K562 (cell line): ENCODE measurements around the gene C17orf113. TPM values are rescaled to one million over a fixed set of nuclear protein-coding genes. Genes with fewer than 3 reads are reported as not detected.

Experiments used
- C11orf30 ChIP-seq: fragments of 450-650 bp; IDR thresholded peaks from 2 replicates; pipeline ENCODE4 v1.6.1; 2016; ENCODE audit warnings: low read depth, mild to moderate bottlenecking
- CTBP1 ChIP-seq: fragments of 450-650 bp; IDR thresholded peaks from 2 replicates; pipeline ENCODE4 v1.6.1; 2016; ENCODE audit warnings: borderline replicate concordance
- KAT7 ChIP-seq: sonication (generic); formaldehyde crosslinking; IDR thresholded peaks from 2 replicates; pipeline ENCODE4 v1.8.0; 2022; ENCODE audit warnings: missing genetic modification reagents, mild to moderate bottlenecking, borderline replicate concordance
- SMAD3 ChIP-seq: fragments of 450-650 bp; formaldehyde crosslinking; conservative IDR thresholded peaks from 2 replicates; pipeline ENCODE4 v1.4.0; 2020; ENCODE audit warnings: mild to moderate bottlenecking
- TEAD4 ChIP-seq, 2 experiments: sonication (generic) in 1 of 2; formaldehyde crosslinking in 1 of 2; IDR thresholded peaks; 2 replicates each; pipeline versions ENCODE4 v1.6.1 to v1.8.0; 2012 to 2022; ENCODE audit warnings: borderline replicate concordance in 1 of 2, inconsistent platforms in 1 of 2, low read length in 1 of 2, mild to moderate bottlenecking in 1 of 2, missing genetic modification reagents in 1 of 2
- TRIM24 ChIP-seq, 2 experiments: fragments of 450-650 bp; IDR thresholded peaks; 2 replicates each; pipeline ENCODE4 v1.6.1; 2016
- ZNF778 ChIP-seq: fragments of 450-650 bp; formaldehyde crosslinking; IDR thresholded peaks from 2 replicates; pipeline ENCODE4 v1.4.0; 2020; ENCODE audit warnings: mild to moderate bottlenecking, moderate library complexity
- polyA plus RNA-seq, 8 experiments: library from polyadenylated mRNA; depleted of rRNA in 4 of 8; stranded (reverse) in 5 of 8; unstranded in 3 of 8; fragments of >200 nt; fragmentation: Nextera tagmentation in 2 of 8; fragmentation: Illumina TruSeq in 1 of 8; extraction: Ambion mirVana in 2 of 8; extraction: Trizol in 1 of 8; gene quantifications; 2 replicates each; pipeline versions ENCODE4 v1.2.1 to v1.2.3, GENCODE V29; 2011 to 2014; ENCODE audit warnings: inconsistent platforms in 1 of 8, missing spikeins in 1 of 8
- total RNA-seq, 7 experiments: library from RNA; depleted of rRNA in 6 of 7; stranded (reverse); fragments of >200 nt in 6 of 7; fragmentation: Illumina TruSeq in 2 of 7; extraction: Trizol in 2 of 7; gene quantifications; 2 replicates each; pipeline versions ENCODE4 v1.2.1 to v1.2.3, GENCODE V29; 2011 to 2021; ENCODE audit warnings: low replicate concordance in 1 of 7
- TF ChIP-seq, protein P1 (sequence below): fragments of 200-800 bp; sonication (Bioruptor generic); IDR thresholded peaks from 2 replicates; pipeline ENCODE4 v1.6.1; 2016; ENCODE audit warnings: missing genetic modification characterization, missing compliant biosample characterization
- TF ChIP-seq, protein P2 (sequence below): fragments of 250-450 bp; sonication (Bioruptor Pico); IDR thresholded peaks from 2 replicates; pipeline ENCODE4 v1.9.0; 2021; ENCODE audit warnings: mild to moderate bottlenecking
- TF ChIP-seq, protein P3 (sequence below): fragments of 250-450 bp; sonication (Bioruptor Pico); IDR thresholded peaks from 2 replicates; pipeline ENCODE4 v1.5.0; 2022; ENCODE audit warnings: mild to moderate bottlenecking
- TF ChIP-seq, protein P4 (sequence below): sonication (generic); formaldehyde crosslinking; IDR thresholded peaks from 2 replicates; pipeline ENCODE4 v1.9.0; 2022; ENCODE audit warnings: mild to moderate bottlenecking, missing genetic modification reagents
- TF ChIP-seq, protein P5 (sequence below): fragments of 250-450 bp; sonication (Bioruptor Pico); IDR thresholded peaks from 2 replicates; pipeline ENCODE4 v1.5.0; 2021; ENCODE audit warnings: mild to moderate bottlenecking, moderate library complexity
- TF ChIP-seq, protein P6 (sequence below): fragments of 450-650 bp; IDR thresholded peaks from 2 replicates; pipeline ENCODE4 v1.6.1; 2017; ENCODE audit warnings: mild to moderate bottlenecking, moderate library complexity

Gene C17orf113
- total and polyA plus RNA-seq, 9 of the 15 experiments (the other 6 are each of a cell fraction or from before 2014, with no cell fraction given), result 0.10 to 1.2 (median 0.31) TPM

DNA sequence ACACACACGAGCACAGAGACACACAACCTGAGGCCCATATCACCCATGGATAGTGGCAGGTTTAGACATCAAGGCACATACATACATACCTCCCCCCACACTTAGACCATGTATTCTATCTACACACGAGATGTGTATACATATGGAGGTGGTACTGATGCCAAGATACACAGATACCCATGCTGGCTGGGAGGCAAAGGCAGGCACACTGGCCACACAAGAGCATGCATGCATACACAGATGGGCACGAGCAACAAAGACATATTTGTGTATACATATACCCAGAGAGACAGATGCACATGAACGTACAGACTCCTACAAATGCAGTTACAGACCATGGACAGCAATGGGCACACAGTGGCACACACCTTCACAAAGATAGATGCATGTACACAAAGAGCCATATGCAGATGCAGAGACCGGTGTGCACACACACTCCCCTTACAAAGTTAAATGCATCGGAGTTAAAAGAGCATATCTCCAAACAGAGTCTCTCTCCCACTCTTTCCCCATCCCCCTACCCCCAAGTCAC is 2.0 kb upstream of the C17orf113 start (continued):
- TF ChIP-seq, protein P1, sequence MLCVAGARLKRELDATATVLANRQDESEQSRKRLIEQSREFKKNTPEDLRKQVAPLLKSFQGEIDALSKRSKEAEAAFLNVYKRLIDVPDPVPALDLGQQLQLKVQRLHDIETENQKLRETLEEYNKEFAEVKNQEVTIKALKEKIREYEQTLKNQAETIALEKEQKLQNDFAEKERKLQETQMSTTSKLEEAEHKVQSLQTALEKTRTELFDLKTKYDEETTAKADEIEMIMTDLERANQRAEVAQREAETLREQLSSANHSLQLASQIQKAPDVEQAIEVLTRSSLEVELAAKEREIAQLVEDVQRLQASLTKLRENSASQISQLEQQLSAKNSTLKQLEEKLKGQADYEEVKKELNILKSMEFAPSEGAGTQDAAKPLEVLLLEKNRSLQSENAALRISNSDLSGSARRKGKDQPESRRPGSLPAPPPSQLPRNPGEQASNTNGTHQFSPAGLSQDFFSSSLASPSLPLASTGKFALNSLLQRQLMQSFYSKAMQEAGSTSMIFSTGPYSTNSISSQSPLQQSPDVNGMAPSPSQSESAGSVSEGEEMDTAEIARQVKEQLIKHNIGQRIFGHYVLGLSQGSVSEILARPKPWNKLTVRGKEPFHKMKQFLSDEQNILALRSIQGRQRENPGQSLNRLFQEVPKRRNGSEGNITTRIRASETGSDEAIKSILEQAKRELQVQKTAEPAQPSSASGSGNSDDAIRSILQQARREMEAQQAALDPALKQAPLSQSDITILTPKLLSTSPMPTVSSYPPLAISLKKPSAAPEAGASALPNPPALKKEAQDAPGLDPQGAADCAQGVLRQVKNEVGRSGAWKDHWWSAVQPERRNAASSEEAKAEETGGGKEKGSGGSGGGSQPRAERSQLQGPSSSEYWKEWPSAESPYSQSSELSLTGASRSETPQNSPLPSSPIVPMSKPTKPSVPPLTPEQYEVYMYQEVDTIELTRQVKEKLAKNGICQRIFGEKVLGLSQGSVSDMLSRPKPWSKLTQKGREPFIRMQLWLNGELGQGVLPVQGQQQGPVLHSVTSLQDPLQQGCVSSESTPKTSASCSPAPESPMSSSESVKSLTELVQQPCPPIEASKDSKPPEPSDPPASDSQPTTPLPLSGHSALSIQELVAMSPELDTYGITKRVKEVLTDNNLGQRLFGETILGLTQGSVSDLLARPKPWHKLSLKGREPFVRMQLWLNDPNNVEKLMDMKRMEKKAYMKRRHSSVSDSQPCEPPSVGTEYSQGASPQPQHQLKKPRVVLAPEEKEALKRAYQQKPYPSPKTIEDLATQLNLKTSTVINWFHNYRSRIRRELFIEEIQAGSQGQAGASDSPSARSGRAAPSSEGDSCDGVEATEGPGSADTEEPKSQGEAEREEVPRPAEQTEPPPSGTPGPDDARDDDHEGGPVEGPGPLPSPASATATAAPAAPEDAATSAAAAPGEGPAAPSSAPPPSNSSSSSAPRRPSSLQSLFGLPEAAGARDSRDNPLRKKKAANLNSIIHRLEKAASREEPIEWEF (CRISPR knock-in tag), result no peak
- TF ChIP-seq, protein P2, sequence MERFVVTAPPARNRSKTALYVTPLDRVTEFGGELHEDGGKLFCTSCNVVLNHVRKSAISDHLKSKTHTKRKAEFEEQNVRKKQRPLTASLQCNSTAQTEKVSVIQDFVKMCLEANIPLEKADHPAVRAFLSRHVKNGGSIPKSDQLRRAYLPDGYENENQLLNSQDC (CRISPR knock-in tag), result no peak
- TF ChIP-seq, protein P3, sequence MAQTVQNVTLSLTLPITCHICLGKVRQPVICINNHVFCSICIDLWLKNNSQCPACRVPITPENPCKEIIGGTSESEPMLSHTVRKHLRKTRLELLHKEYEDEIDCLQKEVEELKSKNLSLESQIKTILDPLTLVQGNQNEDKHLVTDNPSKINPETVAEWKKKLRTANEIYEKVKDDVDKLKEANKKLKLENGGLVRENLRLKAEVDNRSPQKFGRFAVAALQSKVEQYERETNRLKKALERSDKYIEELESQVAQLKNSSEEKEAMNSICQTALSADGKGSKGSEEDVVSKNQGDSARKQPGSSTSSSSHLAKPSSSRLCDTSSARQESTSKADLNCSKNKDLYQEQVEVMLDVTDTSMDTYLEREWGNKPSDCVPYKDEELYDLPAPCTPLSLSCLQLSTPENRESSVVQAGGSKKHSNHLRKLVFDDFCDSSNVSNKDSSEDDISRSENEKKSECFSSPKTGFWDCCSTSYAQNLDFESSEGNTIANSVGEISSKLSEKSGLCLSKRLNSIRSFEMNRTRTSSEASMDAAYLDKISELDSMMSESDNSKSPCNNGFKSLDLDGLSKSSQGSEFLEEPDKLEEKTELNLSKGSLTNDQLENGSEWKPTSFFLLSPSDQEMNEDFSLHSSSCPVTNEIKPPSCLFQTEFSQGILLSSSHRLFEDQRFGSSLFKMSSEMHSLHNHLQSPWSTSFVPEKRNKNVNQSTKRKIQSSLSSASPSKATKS (CRISPR knock-in tag), result no peak
- TF ChIP-seq SMAD3 (CRISPR knock-in tag), result no peak
- TF ChIP-seq TRIM24 (IDR thresholded peaks at IDR 0.05), result no peak
- TF ChIP-seq, protein P4, sequence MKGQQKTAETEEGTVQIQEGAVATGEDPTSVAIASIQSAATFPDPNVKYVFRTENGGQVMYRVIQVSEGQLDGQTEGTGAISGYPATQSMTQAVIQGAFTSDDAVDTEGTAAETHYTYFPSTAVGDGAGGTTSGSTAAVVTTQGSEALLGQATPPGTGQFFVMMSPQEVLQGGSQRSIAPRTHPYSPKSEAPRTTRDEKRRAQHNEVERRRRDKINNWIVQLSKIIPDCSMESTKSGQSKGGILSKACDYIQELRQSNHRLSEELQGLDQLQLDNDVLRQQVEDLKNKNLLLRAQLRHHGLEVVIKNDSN (CRISPR knock-in tag), result no peak
- TF ChIP-seq, protein P5, sequence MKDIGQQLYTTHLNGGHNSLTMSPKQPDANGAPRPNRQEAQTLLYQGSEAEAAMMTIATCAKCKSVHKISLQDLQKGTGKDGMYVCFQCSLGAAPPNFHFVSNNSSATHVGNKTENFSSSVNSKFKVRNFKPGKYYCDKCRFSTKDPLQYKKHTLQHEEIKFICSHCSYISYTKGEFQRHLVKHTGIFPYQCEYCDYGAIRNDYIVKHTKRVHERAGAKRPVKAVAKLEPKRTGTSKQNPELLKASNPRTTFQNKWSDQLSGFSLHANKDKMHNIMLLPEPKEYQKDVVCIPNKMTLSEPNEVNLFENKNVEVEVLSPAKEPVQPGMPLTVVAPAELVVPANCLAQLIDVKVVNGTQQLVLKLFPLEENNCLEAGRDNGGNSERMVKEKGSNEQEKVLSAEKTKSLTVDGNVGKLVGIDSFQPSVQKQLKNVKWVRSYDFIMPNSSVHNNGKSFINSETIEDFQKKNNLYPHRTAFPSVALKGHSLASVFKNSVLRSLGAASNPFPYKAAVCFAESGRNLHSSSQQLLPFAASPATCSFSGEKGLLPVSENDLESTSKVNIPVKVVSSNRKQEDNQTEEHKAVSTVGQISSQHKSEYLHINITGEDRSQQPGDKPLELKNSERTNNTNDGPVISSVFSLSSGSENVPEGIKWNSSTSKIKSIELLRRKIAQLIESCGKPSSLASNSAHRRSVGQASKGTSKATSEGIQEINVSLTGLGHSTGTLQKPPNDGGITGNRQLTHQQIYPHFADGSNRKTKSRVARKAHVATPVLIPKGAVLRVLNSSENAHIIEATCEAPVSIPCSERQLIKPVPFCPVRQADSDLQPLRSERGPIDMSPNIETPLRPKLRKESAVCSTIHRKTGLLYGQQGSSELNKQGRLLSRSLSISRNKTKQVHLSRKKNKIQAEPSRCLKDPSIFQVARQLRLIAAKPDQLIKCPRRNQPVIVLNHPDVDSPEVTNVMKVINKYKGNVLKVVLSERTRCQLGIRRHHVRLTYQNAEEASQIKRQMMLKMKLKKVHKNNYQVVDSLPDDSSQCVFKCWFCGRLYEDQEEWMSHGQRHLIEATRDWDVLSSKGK (CRISPR knock-in tag), result no peak
- TF ChIP-seq, protein P6, sequence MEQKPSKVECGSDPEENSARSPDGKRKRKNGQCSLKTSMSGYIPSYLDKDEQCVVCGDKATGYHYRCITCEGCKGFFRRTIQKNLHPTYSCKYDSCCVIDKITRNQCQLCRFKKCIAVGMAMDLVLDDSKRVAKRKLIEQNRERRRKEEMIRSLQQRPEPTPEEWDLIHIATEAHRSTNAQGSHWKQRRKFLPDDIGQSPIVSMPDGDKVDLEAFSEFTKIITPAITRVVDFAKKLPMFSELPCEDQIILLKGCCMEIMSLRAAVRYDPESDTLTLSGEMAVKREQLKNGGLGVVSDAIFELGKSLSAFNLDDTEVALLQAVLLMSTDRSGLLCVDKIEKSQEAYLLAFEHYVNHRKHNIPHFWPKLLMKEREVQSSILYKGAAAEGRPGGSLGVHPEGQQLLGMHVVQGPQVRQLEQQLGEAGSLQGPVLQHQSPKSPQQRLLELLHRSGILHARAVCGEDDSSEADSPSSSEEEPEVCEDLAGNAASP, result no peak
- TF ChIP-seq C11orf30, result no peak
- TF ChIP-seq KAT7 (CRISPR knock-in tag), result no peak
- no peak for TF ChIP-seq ZNF778
- no peak for TF ChIP-seq CTBP1
- TF ChIP-seq TEAD4 (IDR thresholded peaks at IDR 0.05; ENCODE audit: low read length), result no peak
- no peak for TF ChIP-seq TEAD4 (CRISPR knock-in tag; IDR thresholded peaks at IDR 0.05; ENCODE audit: borderline replicate concordance)
